Measurements from ENCODE around the gene THOC7. TPM values are rescaled to one million over a fixed set of nuclear protein-coding genes. Genes with fewer than 3 reads are reported as not detected.
A peak's percentile ranks its signal among the peaks of the same experiment; 100 is the strongest.

THOC7 gene
- total and polyA plus RNA-seq, 2 experiments from 2014 or later, result 49.1 to 115 TPM

GRCh38 chr3:63870615-63871005 is 7.0 kb upstream of the THOC7 start:
- H3K9me3 ChIP-seq (ENCODE audit: low read depth), result no peaks in the 10 kb centered on the region
- H3K36me3 ChIP-seq, result no peaks in the 10 kb centered on the region
- H3K27ac ChIP-seq, result no peak overlapping the region
- no peak for DNase-seq (ENCODE audit: low read depth in 1 of 2, low spot score in 1 of 2)
- H3K4me1 ChIP-seq (ENCODE audit: low read depth), result peaks cover 1% of the 10 kb centered on the region
- no peak for TF ChIP-seq CTCF (IDR thresholded peaks at IDR 0.05; ENCODE audit: low read depth, low read length)
- no peak overlapping the region for H3K4me3 ChIP-seq
- H3K27me3 ChIP-seq, result no peaks in the 10 kb centered on the region

DNA sequence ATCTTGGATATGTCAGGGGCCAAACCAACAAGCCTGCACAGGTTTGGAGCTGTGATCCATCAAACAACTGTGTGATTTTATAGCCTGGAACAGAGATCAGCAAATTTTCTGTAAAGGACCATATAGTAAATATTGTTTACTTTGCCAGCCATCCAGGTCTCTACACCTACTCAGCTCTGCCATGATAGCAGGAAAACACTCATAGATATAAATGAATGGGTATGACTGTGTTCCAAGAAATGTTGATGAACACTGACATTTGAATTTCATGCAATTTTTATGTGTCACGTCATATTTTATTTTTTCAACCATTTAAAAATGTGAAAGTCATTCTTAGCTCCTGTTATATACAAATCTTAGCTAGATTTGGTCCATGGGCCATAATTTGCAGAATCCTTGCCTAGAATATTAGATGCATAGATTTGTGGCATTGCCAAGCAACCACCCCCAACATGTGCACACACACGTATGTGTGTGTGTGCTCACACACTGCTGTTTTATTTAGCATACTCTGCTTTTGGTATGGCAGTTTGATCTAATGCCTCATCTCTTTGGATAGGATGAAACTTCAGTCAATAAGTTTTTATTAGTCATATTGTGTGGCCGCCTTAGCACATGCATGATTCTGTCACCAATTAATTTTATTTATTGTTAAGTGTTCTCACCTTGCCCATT is 6.5 kb upstream of the THOC7 start:
- Histone ChIP-seq H3K9me3 (ENCODE audit: low read depth) (no peaks in the 10 kb centered on the region), H3K4me1 (ENCODE audit: low read depth) (peaks cover 1% of the 10 kb centered on the region), H3K4me3 (no peak overlapping the region), H3K27ac (no peak overlapping the region), H3K27me3 (no peaks in the 10 kb centered on the region), H3K36me3 (no peaks in the 10 kb centered on the region)
- TF ChIP-seq CTCF (IDR thresholded peaks at IDR 0.05; ENCODE audit: low read depth, low read length), result no peak
- DNase-seq (ENCODE audit: low read depth in 1 of 2, low spot score in 1 of 2), result no peak

DNA sequence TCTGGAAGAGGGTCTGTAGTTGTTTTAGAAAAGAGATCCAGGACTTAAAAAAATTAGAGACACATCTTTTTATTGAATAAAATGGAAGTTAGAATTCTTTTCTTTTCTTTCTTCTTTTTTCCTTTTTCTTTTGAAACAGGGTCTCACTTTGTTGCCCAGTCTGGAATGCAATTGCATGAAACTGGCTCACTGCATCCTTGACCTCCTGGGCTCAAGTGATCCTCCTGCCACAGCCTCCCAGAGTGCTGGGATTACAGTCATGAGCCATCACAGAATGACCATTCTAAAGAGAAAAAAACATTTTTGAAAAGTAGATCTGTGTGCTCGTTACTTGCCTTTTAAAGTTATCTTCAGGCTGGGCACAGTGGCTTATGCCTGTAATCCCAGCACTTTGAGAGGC is 3.6 kb upstream of the THOC7 start:
- no peak for TF ChIP-seq CTCF (IDR thresholded peaks at IDR 0.05; ENCODE audit: low read depth, low read length)
- Histone ChIP-seq H3K4me1 (ENCODE audit: low read depth) (peaks cover 13% of the 10 kb centered on the region), H3K27me3 (no peaks in the 10 kb centered on the region), H3K9me3 (ENCODE audit: low read depth) (no peaks in the 10 kb centered on the region), H3K27ac (no peak overlapping the region), H3K36me3 (no peaks in the 10 kb centered on the region), H3K4me3 (no peak overlapping the region)
- no peak for DNase-seq (ENCODE audit: low read depth in 1 of 2, low spot score in 1 of 2)

DNA sequence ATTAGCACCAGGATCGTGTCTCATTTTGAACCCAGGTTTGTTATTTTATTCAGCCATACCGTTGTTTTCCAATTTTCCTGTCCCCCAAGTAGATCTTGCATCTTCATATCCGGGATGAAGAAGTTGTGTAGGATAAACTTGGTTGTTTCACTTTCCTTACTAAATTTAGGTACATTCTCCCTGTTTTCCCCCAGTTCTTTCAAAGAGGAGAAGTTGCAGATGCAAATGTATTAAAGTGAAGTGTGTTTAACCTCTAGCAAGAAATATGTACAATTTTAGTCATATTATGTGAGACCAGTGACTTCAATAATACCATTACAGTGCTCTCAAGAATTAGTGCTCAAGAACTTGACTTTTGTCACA is 1.3 kb upstream of the THOC7 start:
- Histone ChIP-seq H3K9me3 (ENCODE audit: low read depth) (no peaks in the 10 kb centered on the region), H3K4me3 (peak overlapping the region; percentile 99), H3K27ac (no peak overlapping the region), H3K36me3 (no peaks in the 10 kb centered on the region), H3K27me3 (no peaks in the 10 kb centered on the region), H3K4me1 (ENCODE audit: low read depth) (peaks cover 15% of the 10 kb centered on the region)
- DNase-seq (ENCODE audit: low read depth in 1 of 2, low spot score in 1 of 2), result no peak
- no peak for TF ChIP-seq CTCF (IDR thresholded peaks at IDR 0.05; ENCODE audit: low read depth, low read length)

GRCh38 chr3:63864008-63864964 is 681 bp upstream of the THOC7 start:
- no peaks in the 10 kb centered on the region for H3K36me3 ChIP-seq
- peak overlapping the region; percentile 99 for H3K4me3 ChIP-seq
- H3K9me3 ChIP-seq (ENCODE audit: low read depth), result no peaks in the 10 kb centered on the region
- peak; percentile 10 for DNase-seq (ENCODE audit: low read depth in 1 of 2, low spot score in 1 of 2)
- peak overlapping the region; percentile 56 for H3K27ac ChIP-seq
- H3K4me1 ChIP-seq (ENCODE audit: low read depth), result peaks cover 15% of the 10 kb centered on the region
- TF ChIP-seq CTCF (IDR thresholded peaks at IDR 0.05; ENCODE audit: low read depth, low read length), result no peak
- no peaks in the 10 kb centered on the region for H3K27me3 ChIP-seq

Measured in cardiac muscle cell (in vitro differentiated cells and primary cell).